Measurements from ENCODE around the gene R3HDM2.

Gene R3HDM2

DNA sequence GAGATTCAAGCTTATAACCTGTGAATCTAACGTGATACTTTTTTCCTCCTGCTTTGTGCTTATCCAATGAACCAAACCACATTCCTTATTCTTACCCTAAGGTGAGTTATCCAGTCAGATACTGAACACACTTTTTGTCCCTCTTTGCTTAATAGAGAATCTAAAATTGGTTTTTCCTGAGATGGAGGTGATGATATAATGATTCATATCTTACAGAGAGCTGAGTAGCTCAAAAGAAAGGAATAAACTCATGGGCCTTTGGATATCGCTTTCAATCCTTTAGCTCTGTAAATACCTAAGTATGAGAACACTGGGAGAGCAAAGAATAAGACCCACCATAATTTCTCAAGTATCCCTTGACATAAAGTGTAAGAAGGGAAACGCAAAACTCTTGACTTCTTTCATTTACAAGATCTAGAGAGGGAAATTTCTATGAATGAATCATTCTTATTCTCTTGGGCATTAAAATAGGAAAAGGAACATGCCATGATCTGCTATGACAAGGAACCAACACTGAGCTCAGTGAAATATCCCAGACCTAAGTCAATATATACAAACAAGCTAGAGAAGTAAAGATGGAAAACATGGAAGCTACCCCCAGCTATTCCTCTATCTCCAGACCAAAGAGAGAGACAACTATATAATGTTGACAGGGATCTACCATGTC, 98.1 kb downstream of the R3HDM2 start:
- no peak for TF ChIP-seq EZH2 (IDR thresholded peaks at IDR 0.05; ENCODE audit: borderline replicate concordance, low read depth, low read length, severe bottlenecking)
- TF ChIP-seq, protein P1, sequence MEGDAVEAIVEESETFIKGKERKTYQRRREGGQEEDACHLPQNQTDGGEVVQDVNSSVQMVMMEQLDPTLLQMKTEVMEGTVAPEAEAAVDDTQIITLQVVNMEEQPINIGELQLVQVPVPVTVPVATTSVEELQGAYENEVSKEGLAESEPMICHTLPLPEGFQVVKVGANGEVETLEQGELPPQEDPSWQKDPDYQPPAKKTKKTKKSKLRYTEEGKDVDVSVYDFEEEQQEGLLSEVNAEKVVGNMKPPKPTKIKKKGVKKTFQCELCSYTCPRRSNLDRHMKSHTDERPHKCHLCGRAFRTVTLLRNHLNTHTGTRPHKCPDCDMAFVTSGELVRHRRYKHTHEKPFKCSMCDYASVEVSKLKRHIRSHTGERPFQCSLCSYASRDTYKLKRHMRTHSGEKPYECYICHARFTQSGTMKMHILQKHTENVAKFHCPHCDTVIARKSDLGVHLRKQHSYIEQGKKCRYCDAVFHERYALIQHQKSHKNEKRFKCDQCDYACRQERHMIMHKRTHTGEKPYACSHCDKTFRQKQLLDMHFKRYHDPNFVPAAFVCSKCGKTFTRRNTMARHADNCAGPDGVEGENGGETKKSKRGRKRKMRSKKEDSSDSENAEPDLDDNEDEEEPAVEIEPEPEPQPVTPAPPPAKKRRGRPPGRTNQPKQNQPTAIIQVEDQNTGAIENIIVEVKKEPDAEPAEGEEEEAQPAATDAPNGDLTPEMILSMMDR (IDR thresholded peaks at IDR 0.05; ENCODE audit: borderline replicate concordance, extremely low read depth, low read length, poor library complexity, severe bottlenecking) = no peak
- DNase-seq (no peak), ATAC-seq (ENCODE audit: insufficient read depth, low read depth) (no peak)
- no peak overlapping the region for H3K4me2 ChIP-seq (ENCODE audit: insufficient read depth, low read length)
- H3K79me2 ChIP-seq (ENCODE audit: insufficient read depth, low read length) = no peaks in the 10 kb centered on the region
- H3K4me3 ChIP-seq (ENCODE audit: low read depth in 1 of 2, low read length in 2 of 2) = no peak overlapping the region
- H3K27ac ChIP-seq (ENCODE audit: low read length) = no peak overlapping the region
- no peaks in the 10 kb centered on the region for H3K27me3 ChIP-seq (ENCODE audit: insufficient read depth, low read length, poor library complexity)
- H3K9ac ChIP-seq (ENCODE audit: low read depth, low read length) = no peak overlapping the region
- no peaks in the 10 kb centered on the region for H3K9me3 ChIP-seq (ENCODE audit: insufficient read depth, low read length, severe bottlenecking)
- H2AFZ ChIP-seq (ENCODE audit: low read depth, low read length) = no peak overlapping the region
- no peaks in the 10 kb centered on the region for H3K4me1 ChIP-seq (ENCODE audit: insufficient read depth, low read length)
- H3K36me3 ChIP-seq (ENCODE audit: insufficient read depth, low read length) = no peaks in the 10 kb centered on the region
- no peaks in the 10 kb centered on the region for H4K20me1 ChIP-seq (ENCODE audit: insufficient read depth, low read length)

GRCh38 chr12:57330992-57331391, 99.9 kb downstream of the R3HDM2 start:
- Histone ChIP-seq H3K79me2 (ENCODE audit: insufficient read depth, low read length) (no peaks in the 10 kb centered on the region), H3K4me2 (ENCODE audit: insufficient read depth, low read length) (no peak overlapping the region), H3K9ac (ENCODE audit: low read depth, low read length) (no peak overlapping the region), H3K27me3 (ENCODE audit: insufficient read depth, low read length, poor library complexity) (no peaks in the 10 kb centered on the region), H4K20me1 (ENCODE audit: insufficient read depth, low read length) (no peaks in the 10 kb centered on the region), H3K4me1 (ENCODE audit: insufficient read depth, low read length) (no peaks in the 10 kb centered on the region), H3K36me3 (ENCODE audit: insufficient read depth, low read length) (no peaks in the 10 kb centered on the region), H3K4me3 (ENCODE audit: low read depth in 1 of 2, low read length in 2 of 2) (no peak overlapping the region), H3K9me3 (ENCODE audit: insufficient read depth, low read length, severe bottlenecking) (no peaks in the 10 kb centered on the region), H2AFZ (ENCODE audit: low read depth, low read length) (no peak overlapping the region), H3K27ac (ENCODE audit: low read length) (no peak overlapping the region)
- no peak for ATAC-seq (ENCODE audit: insufficient read depth, low read depth)
- DNase-seq = no peak
- TF ChIP-seq, protein P1 (IDR thresholded peaks at IDR 0.05; ENCODE audit: borderline replicate concordance, extremely low read depth, low read length, poor library complexity, severe bottlenecking) = no peak
- no peak for TF ChIP-seq EZH2 (IDR thresholded peaks at IDR 0.05; ENCODE audit: borderline replicate concordance, low read depth, low read length, severe bottlenecking)

GRCh38 chr12:57329219-57329618, 101.6 kb downstream of the R3HDM2 start:
- Histone ChIP-seq H3K4me2 (ENCODE audit: insufficient read depth, low read length) (no peak overlapping the region), H3K4me3 (ENCODE audit: low read depth in 1 of 2, low read length in 2 of 2) (no peak overlapping the region), H3K36me3 (ENCODE audit: insufficient read depth, low read length) (no peaks in the 10 kb centered on the region), H4K20me1 (ENCODE audit: insufficient read depth, low read length) (no peaks in the 10 kb centered on the region), H3K27me3 (ENCODE audit: insufficient read depth, low read length, poor library complexity) (no peaks in the 10 kb centered on the region), H3K9me3 (ENCODE audit: insufficient read depth, low read length, severe bottlenecking) (no peaks in the 10 kb centered on the region), H3K9ac (ENCODE audit: low read depth, low read length) (no peak overlapping the region), H3K79me2 (ENCODE audit: insufficient read depth, low read length) (no peaks in the 10 kb centered on the region), H3K4me1 (ENCODE audit: insufficient read depth, low read length) (no peaks in the 10 kb centered on the region), H2AFZ (ENCODE audit: low read depth, low read length) (no peak overlapping the region), H3K27ac (ENCODE audit: low read length) (no peak overlapping the region)
- DNase-seq (no peak), ATAC-seq (ENCODE audit: insufficient read depth, low read depth) (no peak)
- no peak for TF ChIP-seq EZH2 (IDR thresholded peaks at IDR 0.05; ENCODE audit: borderline replicate concordance, low read depth, low read length, severe bottlenecking)
- TF ChIP-seq, protein P1 (IDR thresholded peaks at IDR 0.05; ENCODE audit: borderline replicate concordance, extremely low read depth, low read length, poor library complexity, severe bottlenecking) = no peak
